HepG2 (cell line): ENCODE measurements around the gene KCNJ4. TPM values are rescaled to one million over a fixed set of nuclear protein-coding genes. Genes with fewer than 3 reads are reported as not detected.
A peak's percentile ranks its signal among the peaks of the same experiment; 100 is the strongest.

Experiments used
- FOXK1 ChIP-seq: sonication (generic); formaldehyde crosslinking; IDR thresholded peaks from 2 replicates; pipeline ENCODE4 v1.4.0; 2020; ENCODE audit warnings: low read depth, missing genetic modification reagents, borderline replicate concordance
- HNRNPLL ChIP-seq: fragments of 200-400 bp; formaldehyde crosslinking; IDR thresholded peaks from 2 replicates; pipeline ENCODE4 v1.6.1; 2017; ENCODE audit warnings: mild to moderate bottlenecking, low read depth, low read length; ENCODE audit not compliant: poor library complexity, severe bottlenecking
- MAZ ChIP-seq, 2 experiments: sonication (generic) in 1 of 2; formaldehyde crosslinking in 1 of 2; IDR thresholded peaks; 2 replicates each; pipeline versions ENCODE4 v1.5.0 to v1.6.1; 2012 to 2020; ENCODE audit warnings: low read depth in 2 of 2, mild to moderate bottlenecking in 2 of 2, borderline replicate concordance in 1 of 2, improper control_type of control experiment in 1 of 2, low read length in 1 of 2, missing genetic modification reagents in 1 of 2, moderate library complexity in 1 of 2
- RFXAP ChIP-seq: sonication (generic); formaldehyde crosslinking; IDR thresholded peaks from 2 replicates; pipeline ENCODE4 v1.4.0; 2020; ENCODE audit warnings: missing genetic modification reagents, borderline replicate concordance
- SP5 ChIP-seq: IDR thresholded peaks from 2 replicates; pipeline ENCODE4 v1.6.1; 2016; ENCODE audit warnings: low read depth, borderline replicate concordance
- SSRP1 ChIP-seq: IDR thresholded peaks from 2 replicates; pipeline ENCODE4 v1.6.1; 2016; ENCODE audit warnings: control low read depth
- ZFP1 ChIP-seq: IDR thresholded peaks from 2 replicates; pipeline ENCODE4 v1.6.1; 2016
- polyA plus RNA-seq, 8 experiments: library from polyadenylated mRNA; depleted of rRNA in 3 of 8; stranded (reverse) in 7 of 8; unstranded in 1 of 8; fragments of >200 nt; fragmentation: Illumina TruSeq in 4 of 8; extraction: Trizol in 4 of 8; gene quantifications; 2 replicates each; pipeline versions ENCODE4 v1.2.1 to v1.2.3, GENCODE V29; 2011 to 2016; ENCODE audit warnings: low read depth in 4 of 8, missing spikeins in 1 of 8, mixed read lengths in 1 of 8; ENCODE audit not compliant: insufficient read depth in 1 of 8
- total RNA-seq, 5 experiments: library from RNA; depleted of rRNA; stranded (reverse); fragments of >200 nt; fragmentation: Illumina TruSeq; extraction: Trizol; gene quantifications; 2 replicates each; pipeline ENCODE4 v1.2.3, GENCODE V29; 2016; ENCODE audit warnings: low read depth in 1 of 5
- TF ChIP-seq, protein P1 (sequence below): sonication (generic); formaldehyde crosslinking; IDR thresholded peaks from 2 replicates; pipeline ENCODE4 v1.4.0; 2020; ENCODE audit warnings: missing genetic modification reagents
- TF ChIP-seq, protein P2 (sequence below): fragments of 450-650 bp; IDR thresholded peaks from 2 replicates; pipeline ENCODE4 v1.6.1; 2016
- TF ChIP-seq, protein P3 (sequence below): IDR thresholded peaks from 2 replicates; pipeline ENCODE4 v1.6.1; 2012; ENCODE audit warnings: inconsistent platforms
- TF ChIP-seq, protein P4 (sequence below): IDR thresholded peaks from 2 replicates; pipeline ENCODE4 v1.6.1; 2016; ENCODE audit warnings: mild to moderate bottlenecking
- TF ChIP-seq, protein P5 (sequence below): sonication (generic); formaldehyde crosslinking; IDR thresholded peaks from one replicate; pipeline ENCODE4 v1.5.1; 2020; ENCODE audit warnings: mild to moderate bottlenecking, missing genetic modification reagents; ENCODE audit errors: not compliant biosample characterization
- TF ChIP-seq, protein P6 (sequence below): sonication (generic); formaldehyde crosslinking; IDR thresholded peaks from 2 replicates; pipeline ENCODE4 v1.5.0; 2020; ENCODE audit warnings: mild to moderate bottlenecking, missing genetic modification reagents

KCNJ4 gene
- total and polyA plus RNA-seq, 2 of the 13 experiments (the other 11 are each of a cell fraction or from before 2014, with no cell fraction given) = not detected

DNA sequence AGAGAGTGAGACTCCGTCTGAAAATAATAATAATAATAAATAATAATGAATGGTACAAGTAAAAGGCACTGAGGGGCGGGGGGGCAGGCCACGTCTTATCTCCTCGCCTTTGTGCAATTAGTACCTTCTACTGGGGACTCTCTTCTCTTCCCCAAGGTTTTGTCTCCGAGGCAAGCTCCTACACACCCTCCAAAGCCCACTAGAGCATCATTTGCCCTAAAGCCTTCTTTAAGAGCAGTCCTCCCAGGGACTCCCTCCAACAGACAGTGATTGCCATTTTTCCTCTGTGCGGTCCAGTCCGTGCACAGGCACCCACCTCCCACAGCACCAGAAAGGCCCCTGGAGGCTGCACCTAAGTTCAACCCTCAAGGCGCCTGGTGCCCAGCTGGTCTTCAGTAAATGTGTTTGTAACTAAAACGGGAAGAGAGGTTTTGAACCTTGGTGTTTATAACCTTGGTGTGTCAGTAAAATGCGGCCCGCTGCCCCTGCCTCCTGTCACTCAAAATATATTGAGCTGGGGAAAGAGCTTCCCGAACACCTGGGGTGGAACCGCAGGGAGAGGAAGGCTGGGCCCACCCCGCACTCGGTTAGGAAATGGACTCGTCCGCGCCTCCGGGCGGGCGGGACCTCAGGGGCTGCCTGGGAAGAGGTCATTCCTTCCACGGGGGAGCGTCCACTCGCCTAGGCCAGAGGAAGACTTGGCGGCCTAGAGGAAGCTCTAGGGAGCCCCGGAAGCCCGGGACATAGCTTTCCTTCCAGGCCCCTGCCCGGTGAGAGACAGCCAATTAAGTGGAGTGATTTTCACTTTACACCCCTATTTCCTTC lies 8.2 kb upstream of the KCNJ4 start (continued):
- TF ChIP-seq, protein P1, sequence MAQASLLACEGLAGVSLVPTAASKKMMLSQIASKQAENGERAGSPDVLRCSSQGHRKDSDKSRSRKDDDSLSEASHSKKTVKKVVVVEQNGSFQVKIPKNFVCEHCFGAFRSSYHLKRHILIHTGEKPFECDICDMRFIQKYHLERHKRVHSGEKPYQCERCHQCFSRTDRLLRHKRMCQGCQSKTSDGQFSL = peak; percentile 48; the same call in 1 of the 2 replicates
- TF ChIP-seq ZFP1 (peak; percentile 59; the same call in 1 of the 2 replicates), SSRP1 (CRISPR knock-in tag) (no peak), HNRNPLL (peak; percentile 62), SP5 (CRISPR knock-in tag) (0 out of 2 replicates have a peak, but pooled peaks have one; percentile 15), FOXK1 (CRISPR knock-in tag) (peak; percentile 46; the same call in 1 of the 2 replicates), RFXAP (CRISPR knock-in tag) (no peak), MAZ (IDR thresholded peaks at IDR 0.05; ENCODE audit: borderline replicate concordance, low read depth, low read length) (peak; percentile 86; the same call in 1 of the 2 replicates), MAZ (CRISPR knock-in tag; IDR thresholded peaks at IDR 0.05; ENCODE audit: low read depth) (no peak)
- TF ChIP-seq, protein P2, sequence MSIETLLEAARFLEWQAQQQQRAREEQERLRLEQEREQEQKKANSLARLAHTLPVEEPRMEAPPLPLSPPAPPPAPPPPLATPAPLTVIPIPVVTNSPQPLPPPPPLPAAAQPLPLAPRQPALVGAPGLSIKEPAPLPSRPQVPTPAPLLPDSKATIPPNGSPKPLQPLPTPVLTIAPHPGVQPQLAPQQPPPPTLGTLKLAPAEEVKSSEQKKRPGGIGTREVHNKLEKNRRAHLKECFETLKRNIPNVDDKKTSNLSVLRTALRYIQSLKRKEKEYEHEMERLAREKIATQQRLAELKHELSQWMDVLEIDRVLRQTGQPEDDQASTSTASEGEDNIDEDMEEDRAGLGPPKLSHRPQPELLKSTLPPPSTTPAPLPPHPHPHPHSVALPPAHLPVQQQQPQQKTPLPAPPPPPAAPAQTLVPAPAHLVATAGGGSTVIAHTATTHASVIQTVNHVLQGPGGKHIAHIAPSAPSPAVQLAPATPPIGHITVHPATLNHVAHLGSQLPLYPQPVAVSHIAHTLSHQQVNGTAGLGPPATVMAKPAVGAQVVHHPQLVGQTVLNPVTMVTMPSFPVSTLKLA = no peak
- TF ChIP-seq, protein P3, sequence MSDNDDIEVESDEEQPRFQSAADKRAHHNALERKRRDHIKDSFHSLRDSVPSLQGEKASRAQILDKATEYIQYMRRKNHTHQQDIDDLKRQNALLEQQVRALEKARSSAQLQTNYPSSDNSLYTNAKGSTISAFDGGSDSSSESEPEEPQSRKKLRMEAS = peak; percentile 79
- TF ChIP-seq, protein P4, sequence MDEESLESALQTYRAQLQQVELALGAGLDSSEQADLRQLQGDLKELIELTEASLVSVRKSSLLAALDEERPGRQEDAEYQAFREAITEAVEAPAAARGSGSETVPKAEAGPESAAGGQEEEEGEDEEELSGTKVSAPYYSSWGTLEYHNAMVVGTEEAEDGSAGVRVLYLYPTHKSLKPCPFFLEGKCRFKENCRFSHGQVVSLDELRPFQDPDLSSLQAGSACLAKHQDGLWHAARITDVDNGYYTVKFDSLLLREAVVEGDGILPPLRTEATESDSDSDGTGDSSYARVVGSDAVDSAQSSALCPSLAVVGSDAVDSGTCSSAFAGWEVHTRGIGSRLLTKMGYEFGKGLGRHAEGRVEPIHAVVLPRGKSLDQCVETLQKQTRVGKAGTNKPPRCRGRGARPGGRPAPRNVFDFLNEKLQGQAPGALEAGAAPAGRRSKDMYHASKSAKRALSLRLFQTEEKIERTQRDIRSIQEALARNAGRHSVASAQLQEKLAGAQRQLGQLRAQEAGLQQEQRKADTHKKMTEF (CRISPR knock-in tag) = peak; percentile 65; the same call in 1 of the 2 replicates
- TF ChIP-seq, protein P5, sequence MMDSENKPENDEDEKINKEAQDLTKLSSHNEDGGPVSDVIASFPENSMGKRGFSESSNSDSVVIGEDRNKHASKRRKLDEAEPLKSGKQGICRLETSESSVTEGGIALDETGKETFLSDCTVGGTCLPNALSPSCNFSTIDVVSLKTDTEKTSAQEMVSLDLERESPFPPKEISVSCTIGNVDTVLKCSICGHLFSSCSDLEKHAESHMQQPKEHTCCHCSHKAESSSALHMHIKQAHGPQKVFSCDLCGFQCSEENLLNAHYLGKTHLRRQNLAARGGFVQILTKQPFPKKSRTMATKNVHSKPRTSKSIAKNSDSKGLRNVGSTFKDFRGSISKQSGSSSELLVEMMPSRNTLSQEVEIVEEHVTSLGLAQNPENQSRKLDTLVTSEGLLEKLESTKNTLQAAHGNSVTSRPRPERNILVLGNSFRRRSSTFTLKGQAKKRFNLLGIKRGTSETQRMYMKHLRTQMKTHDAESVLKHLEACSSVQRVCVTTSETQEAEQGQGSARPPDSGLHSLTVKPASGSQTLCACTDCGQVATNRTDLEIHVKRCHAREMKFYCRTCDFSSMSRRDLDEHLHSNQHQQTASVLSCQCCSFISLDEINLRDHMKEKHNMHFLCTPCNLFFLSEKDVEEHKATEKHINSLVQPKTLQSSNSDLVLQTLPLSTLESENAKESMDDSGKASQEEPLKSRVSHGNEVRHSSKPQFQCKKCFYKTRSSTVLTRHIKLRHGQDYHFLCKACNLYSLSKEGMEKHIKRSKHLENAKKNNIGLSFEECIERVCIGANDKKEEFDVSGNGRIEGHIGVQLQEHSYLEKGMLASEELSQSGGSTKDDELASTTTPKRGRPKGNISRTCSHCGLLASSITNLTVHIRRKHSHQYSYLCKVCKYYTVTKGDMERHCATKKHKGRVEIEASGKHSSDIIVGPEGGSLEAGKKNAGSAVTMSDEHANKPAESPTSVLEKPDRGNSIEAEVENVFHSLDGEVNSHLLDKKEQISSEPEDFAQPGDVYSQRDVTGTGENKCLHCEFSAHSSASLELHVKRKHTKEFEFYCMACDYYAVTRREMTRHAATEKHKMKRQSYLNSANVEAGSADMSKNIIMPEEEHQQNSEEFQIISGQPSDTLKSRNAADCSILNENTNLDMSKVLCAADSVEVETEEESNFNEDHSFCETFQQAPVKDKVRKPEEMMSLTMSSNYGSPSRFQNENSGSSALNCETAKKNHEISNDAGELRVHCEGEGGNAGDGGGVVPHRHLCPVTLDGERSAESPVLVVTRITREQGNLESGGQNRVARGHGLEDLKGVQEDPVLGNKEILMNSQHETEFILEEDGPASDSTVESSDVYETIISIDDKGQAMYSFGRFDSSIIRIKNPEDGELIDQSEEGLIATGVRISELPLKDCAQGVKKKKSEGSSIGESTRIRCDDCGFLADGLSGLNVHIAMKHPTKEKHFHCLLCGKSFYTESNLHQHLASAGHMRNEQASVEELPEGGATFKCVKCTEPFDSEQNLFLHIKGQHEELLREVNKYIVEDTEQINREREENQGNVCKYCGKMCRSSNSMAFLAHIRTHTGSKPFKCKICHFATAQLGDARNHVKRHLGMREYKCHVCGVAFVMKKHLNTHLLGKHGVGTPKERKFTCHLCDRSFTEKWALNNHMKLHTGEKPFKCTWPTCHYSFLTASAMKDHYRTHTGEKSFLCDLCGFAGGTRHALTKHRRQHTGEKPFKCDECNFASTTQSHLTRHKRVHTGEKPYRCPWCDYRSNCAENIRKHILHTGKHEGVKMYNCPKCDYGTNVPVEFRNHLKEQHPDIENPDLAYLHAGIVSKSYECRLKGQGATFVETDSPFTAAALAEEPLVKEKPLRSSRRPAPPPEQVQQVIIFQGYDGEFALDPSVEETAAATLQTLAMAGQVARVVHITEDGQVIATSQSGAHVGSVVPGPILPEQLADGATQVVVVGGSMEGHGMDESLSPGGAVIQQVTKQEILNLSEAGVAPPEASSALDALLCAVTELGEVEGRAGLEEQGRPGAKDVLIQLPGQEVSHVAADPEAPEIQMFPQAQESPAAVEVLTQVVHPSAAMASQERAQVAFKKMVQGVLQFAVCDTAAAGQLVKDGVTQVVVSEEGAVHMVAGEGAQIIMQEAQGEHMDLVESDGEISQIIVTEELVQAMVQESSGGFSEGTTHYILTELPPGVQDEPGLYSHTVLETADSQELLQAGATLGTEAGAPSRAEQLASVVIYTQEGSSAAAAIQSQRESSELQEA (CRISPR knock-in tag) = no peak
- TF ChIP-seq, protein P6, sequence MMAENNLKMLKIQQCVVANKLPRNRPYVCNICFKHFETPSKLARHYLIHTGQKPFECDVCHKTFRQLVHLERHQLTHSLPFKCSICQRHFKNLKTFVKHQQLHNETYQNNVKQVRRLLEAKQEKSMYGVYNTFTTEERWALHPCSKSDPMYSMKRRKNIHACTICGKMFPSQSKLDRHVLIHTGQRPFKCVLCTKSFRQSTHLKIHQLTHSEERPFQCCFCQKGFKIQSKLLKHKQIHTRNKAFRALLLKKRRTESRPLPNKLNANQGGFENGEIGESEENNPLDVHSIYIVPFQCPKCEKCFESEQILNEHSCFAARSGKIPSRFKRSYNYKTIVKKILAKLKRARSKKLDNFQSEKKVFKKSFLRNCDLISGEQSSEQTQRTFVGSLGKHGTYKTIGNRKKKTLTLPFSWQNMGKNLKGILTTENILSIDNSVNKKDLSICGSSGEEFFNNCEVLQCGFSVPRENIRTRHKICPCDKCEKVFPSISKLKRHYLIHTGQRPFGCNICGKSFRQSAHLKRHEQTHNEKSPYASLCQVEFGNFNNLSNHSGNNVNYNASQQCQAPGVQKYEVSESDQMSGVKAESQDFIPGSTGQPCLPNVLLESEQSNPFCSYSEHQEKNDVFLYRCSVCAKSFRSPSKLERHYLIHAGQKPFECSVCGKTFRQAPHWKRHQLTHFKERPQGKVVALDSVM = peak; percentile 31; the same call in 1 of the 2 replicates
